ENCODE data around the gene RBM5.

RBM5 gene

DNA sequence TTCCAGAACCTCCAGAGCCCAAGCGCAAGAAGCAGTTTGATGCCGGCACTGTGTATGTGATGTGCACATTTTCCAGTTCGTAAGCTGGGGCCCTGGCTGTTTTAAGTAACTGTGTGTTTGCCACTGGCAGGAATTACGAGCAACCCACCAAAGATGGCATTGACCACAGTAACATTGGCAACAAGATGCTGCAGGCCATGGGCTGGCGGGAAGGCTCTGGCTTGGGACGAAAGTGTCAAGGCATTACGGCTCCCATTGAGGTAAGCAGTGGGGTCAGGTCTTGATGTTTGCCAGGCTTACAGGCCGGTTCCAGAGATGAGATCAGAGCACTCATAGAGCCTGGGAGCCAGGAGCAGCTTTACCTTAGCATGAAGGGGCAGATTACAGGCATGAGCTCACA, 28.4 kb downstream of the RBM5 start:
- no peaks in the 10 kb centered on the region for H3K27me3 ChIP-seq (ENCODE audit: low read depth, low read length)
- H4K20me1 ChIP-seq (ENCODE audit: insufficient read depth, low read length), result no peaks in the 10 kb centered on the region
- no peak overlapping the region for H3K9ac ChIP-seq (ENCODE audit: low read length)
- no peak overlapping the region for H3K4me2 ChIP-seq (ENCODE audit: low read length)
- no peaks in the 10 kb centered on the region for H3K4me1 ChIP-seq (ENCODE audit: low read length)
- no peak overlapping the region for H2AFZ ChIP-seq (ENCODE audit: low read depth, low read length)
- H3K4me3 ChIP-seq (ENCODE audit: low read length), result no peak overlapping the region
- no peaks in the 10 kb centered on the region for H3K9me3 ChIP-seq (ENCODE audit: insufficient read depth, low read length)
- no peak overlapping the region for H3K27ac ChIP-seq (ENCODE audit: low read length)
- H3K79me2 ChIP-seq (ENCODE audit: low read length), result no peaks in the 10 kb centered on the region
- peaks cover 67% of the 10 kb centered on the region for H3K36me3 ChIP-seq (replicated peaks; ENCODE audit: low read depth, low read length)
- no peak for TF ChIP-seq EZH2phosphoT487 (IDR thresholded peaks at IDR 0.05; ENCODE audit: low read depth)
- TF ChIP-seq, protein P1, sequence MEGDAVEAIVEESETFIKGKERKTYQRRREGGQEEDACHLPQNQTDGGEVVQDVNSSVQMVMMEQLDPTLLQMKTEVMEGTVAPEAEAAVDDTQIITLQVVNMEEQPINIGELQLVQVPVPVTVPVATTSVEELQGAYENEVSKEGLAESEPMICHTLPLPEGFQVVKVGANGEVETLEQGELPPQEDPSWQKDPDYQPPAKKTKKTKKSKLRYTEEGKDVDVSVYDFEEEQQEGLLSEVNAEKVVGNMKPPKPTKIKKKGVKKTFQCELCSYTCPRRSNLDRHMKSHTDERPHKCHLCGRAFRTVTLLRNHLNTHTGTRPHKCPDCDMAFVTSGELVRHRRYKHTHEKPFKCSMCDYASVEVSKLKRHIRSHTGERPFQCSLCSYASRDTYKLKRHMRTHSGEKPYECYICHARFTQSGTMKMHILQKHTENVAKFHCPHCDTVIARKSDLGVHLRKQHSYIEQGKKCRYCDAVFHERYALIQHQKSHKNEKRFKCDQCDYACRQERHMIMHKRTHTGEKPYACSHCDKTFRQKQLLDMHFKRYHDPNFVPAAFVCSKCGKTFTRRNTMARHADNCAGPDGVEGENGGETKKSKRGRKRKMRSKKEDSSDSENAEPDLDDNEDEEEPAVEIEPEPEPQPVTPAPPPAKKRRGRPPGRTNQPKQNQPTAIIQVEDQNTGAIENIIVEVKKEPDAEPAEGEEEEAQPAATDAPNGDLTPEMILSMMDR (IDR thresholded peaks at IDR 0.05; ENCODE audit: low read depth, low read length), result no peak

DNA sequence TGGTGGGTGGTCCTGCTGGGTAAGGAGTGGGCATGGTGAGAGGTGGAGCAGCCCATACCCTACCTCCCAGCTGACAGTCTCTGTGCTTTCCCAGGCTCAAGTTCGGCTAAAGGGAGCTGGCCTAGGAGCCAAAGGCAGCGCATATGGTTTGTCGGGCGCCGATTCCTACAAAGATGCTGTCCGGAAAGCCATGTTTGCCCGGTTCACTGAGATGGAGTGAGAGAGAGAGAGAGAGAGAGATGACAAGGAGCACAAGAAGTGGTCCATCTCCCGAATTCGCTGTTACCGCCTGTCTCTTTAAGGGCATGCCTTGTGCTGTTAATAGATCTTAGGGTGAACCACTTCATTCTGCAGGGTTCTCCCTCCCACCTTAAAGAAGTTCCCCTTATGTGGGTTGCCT, 29.5 kb downstream of the RBM5 start:
- Histone ChIP-seq H3K36me3 (replicated peaks; ENCODE audit: low read depth, low read length) (peaks cover 59% of the 10 kb centered on the region), H4K20me1 (ENCODE audit: insufficient read depth, low read length) (no peaks in the 10 kb centered on the region), H3K9ac (ENCODE audit: low read length) (no peak overlapping the region), H3K4me3 (ENCODE audit: low read length) (no peak overlapping the region), H3K27ac (ENCODE audit: low read length) (no peak overlapping the region), H3K27me3 (ENCODE audit: low read depth, low read length) (no peaks in the 10 kb centered on the region), H3K9me3 (ENCODE audit: insufficient read depth, low read length) (no peaks in the 10 kb centered on the region), H3K4me2 (ENCODE audit: low read length) (no peak overlapping the region), H3K4me1 (ENCODE audit: low read length) (no peaks in the 10 kb centered on the region), H3K79me2 (ENCODE audit: low read length) (no peaks in the 10 kb centered on the region), H2AFZ (ENCODE audit: low read depth, low read length) (no peak overlapping the region)
- TF ChIP-seq, protein P1 (IDR thresholded peaks at IDR 0.05; ENCODE audit: low read depth, low read length), result no peak
- TF ChIP-seq EZH2phosphoT487 (IDR thresholded peaks at IDR 0.05; ENCODE audit: low read depth), result no peak

- Histone ChIP-seq H3K4me1 (ENCODE audit: low read length) (no peaks in the 10 kb centered on the region), H3K4me2 (ENCODE audit: low read length) (no peak overlapping the region), H3K9ac (ENCODE audit: low read length) (no peak overlapping the region), H3K27me3 (ENCODE audit: low read depth, low read length) (no peaks in the 10 kb centered on the region), H3K79me2 (ENCODE audit: low read length) (no peaks in the 10 kb centered on the region), H3K36me3 (replicated peaks; ENCODE audit: low read depth, low read length) (peaks cover 44% of the 10 kb centered on the region), H3K4me3 (ENCODE audit: low read length) (no peak overlapping the region), H2AFZ (ENCODE audit: low read depth, low read length) (no peak overlapping the region), H3K9me3 (ENCODE audit: insufficient read depth, low read length) (no peaks in the 10 kb centered on the region), H4K20me1 (ENCODE audit: insufficient read depth, low read length) (no peaks in the 10 kb centered on the region), H3K27ac (ENCODE audit: low read length) (no peak overlapping the region)
- TF ChIP-seq EZH2phosphoT487 (IDR thresholded peaks at IDR 0.05; ENCODE audit: low read depth), result no peak
- TF ChIP-seq, protein P1 (IDR thresholded peaks at IDR 0.05; ENCODE audit: low read depth, low read length), result no peak
These were observed 31.1 kb downstream of the RBM5 start for GRCh38 chr3:50119786-50120185.

DNA sequence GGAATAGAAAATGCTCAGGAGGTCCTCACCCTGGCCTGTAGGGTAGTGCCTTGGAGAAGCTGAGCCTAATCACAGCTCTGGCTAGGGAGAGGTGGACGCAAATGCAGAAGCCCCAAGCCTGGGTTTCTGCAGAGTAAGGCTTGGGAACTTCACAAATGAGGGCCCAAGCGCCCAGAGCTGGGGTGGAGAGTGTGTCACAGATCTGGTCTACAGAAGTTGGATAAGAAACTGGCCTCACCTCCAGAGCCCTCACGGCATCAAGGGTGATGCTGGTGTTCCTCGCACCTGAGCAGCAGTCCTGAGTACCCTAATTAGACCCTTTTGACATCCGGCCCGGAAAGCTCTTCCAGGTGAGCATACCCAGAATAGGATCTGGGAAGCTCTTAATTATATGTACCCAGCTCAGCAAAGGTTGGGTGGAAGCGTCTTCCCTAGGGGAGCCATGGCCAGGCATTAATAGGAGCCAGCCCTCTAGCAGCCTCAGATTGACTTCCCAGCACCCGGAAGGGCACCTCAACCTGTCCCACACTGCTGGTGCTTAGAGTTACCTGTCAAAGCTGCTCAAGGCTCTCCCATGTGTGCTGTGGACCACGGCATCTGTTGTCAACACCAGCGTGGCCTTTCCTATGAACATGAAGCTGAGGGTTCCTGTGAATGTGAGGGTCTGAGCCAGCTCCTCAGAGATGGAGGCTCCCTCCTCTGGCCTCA, 31.8 kb downstream of the RBM5 start:
- H4K20me1 ChIP-seq (ENCODE audit: insufficient read depth, low read length), result no peaks in the 10 kb centered on the region

More for the DNA sequence above, 31.8 kb downstream of the RBM5 start:
- Histone ChIP-seq H3K27me3 (ENCODE audit: low read depth, low read length) (no peaks in the 10 kb centered on the region), H3K9ac (ENCODE audit: low read length) (no peak overlapping the region), H2AFZ (ENCODE audit: low read depth, low read length) (no peak overlapping the region), H3K9me3 (ENCODE audit: insufficient read depth, low read length) (no peaks in the 10 kb centered on the region), H3K27ac (ENCODE audit: low read length) (no peak overlapping the region), H3K4me2 (ENCODE audit: low read length) (no peak overlapping the region), H3K79me2 (ENCODE audit: low read length) (no peaks in the 10 kb centered on the region), H3K4me1 (ENCODE audit: low read length) (no peaks in the 10 kb centered on the region), H3K4me3 (ENCODE audit: low read length) (no peak overlapping the region), H3K36me3 (replicated peaks; ENCODE audit: low read depth, low read length) (peaks cover 38% of the 10 kb centered on the region)
- TF ChIP-seq EZH2phosphoT487 (IDR thresholded peaks at IDR 0.05; ENCODE audit: low read depth), result no peak
- TF ChIP-seq, protein P1 (IDR thresholded peaks at IDR 0.05; ENCODE audit: low read depth, low read length), result no peak
